Endodermal cell (in vitro differentiated cells): Measurements from ENCODE around the gene GALNT7. TPM values are rescaled to one million over a fixed set of nuclear protein-coding genes. Genes with fewer than 3 reads are reported as not detected.

ENCODE experiments used
- DNase-seq: peaks from one replicate; pipeline ENCODE4 v3.0.0-alpha.2; 2017
- H3K27ac ChIP-seq: 2 replicates; pipeline ENCODE4 v1.5.1; 2013; ENCODE audit warnings: mild to moderate bottlenecking, low read depth, low read length, moderate library complexity
- H3K27me3 ChIP-seq: 2 replicates; pipeline ENCODE4 v1.6.1; 2013; ENCODE audit warnings: mild to moderate bottlenecking, low read length, moderate library complexity; ENCODE audit not compliant: insufficient read depth, control insufficient read depth, poor library complexity, severe bottlenecking
- H3K36me3 ChIP-seq: 2 replicates; pipeline ENCODE4 v1.7.0; 2013; ENCODE audit warnings: mild to moderate bottlenecking, low read length, moderate library complexity; ENCODE audit not compliant: control insufficient read depth, insufficient read depth
- H3K4me1 ChIP-seq: one replicate; pipeline ENCODE4 v1.7.0; 2013; ENCODE audit warnings: low read length; ENCODE audit not compliant: control insufficient read depth, insufficient read depth
- H3K4me3 ChIP-seq: 2 replicates; pipeline ENCODE4 v1.5.1; 2013; ENCODE audit warnings: mild to moderate bottlenecking, low read length, moderate library complexity
- H3K9ac ChIP-seq: 2 replicates; pipeline ENCODE4 v1.6.1; 2013; ENCODE audit warnings: mild to moderate bottlenecking, low read length, moderate library complexity; ENCODE audit not compliant: poor library complexity, severe bottlenecking; ENCODE audit errors: extremely low read depth
- H3K9me3 ChIP-seq: 2 replicates; pipeline ENCODE4 v1.6.1; 2013; ENCODE audit warnings: mild to moderate bottlenecking, low read length, moderate library complexity; ENCODE audit not compliant: control insufficient read depth
- H3K27ac Mint-ChIP-seq: 2 replicates; pipeline ENCODE4 v1.8.0; 2020; ENCODE audit warnings: mixed read lengths
- H3K27me3 Mint-ChIP-seq: 2 replicates; pipeline ENCODE4 v1.8.0; 2021; ENCODE audit warnings: mild to moderate bottlenecking, mixed read lengths; ENCODE audit not compliant: insufficient read depth
- H3K36me3 Mint-ChIP-seq: 2 replicates; pipeline ENCODE4 v1.8.0; 2020; ENCODE audit warnings: low read depth, mixed read lengths
- H3K4me1 Mint-ChIP-seq: 2 replicates; pipeline ENCODE4 v1.8.0; 2020; ENCODE audit warnings: mixed read lengths
- H3K4me3 Mint-ChIP-seq: 2 replicates; pipeline ENCODE4 v1.8.0; 2020; ENCODE audit warnings: mild to moderate bottlenecking, moderate library complexity, mixed read lengths
- H3K9me3 Mint-ChIP-seq: 2 replicates; pipeline ENCODE4 v1.8.0; 2020; ENCODE audit warnings: mild to moderate bottlenecking, mixed read lengths
- WGBS, 2 experiments: methylation state at CpG; one replicate each; pipeline versions ENCODE4 v1.1.5 to v1.1.7; 2013; ENCODE audit warnings: missing lambda C conversion rate in 2 of 2, mixed read lengths in 1 of 2; ENCODE audit not compliant: insufficient coverage in 1 of 2, insufficient read length in 1 of 2; 5-methylcytosine and 5-hydroxymethylcytosine counted together
- total RNA-seq, 2 donors: library from RNA; stranded (reverse); fragmentation: NEBNext Ultra II Directional in 1 of 2; extraction: Animal tissue kit (Norgen Biotek cat#: 25700) in 1 of 2; gene quantifications; 2 replicates in 1 of 2; 3 replicates in 1 of 2; pipeline ENCODE4 v1.2.1, GENCODE V29; 2021
- TF ChIP-seq, protein P1 (sequence below): fragments of 200-600 bp; sonication (generic); conservative IDR thresholded peaks from 2 replicates; pipeline ENCODE4 v1.5.0; 2021; ENCODE audit warnings: antibody characterized with exemption, mild to moderate bottlenecking

The GALNT7 gene
- total RNA-seq, 2 donors from 2014 or later, result 66.1 to 72.1 TPM

DNA sequence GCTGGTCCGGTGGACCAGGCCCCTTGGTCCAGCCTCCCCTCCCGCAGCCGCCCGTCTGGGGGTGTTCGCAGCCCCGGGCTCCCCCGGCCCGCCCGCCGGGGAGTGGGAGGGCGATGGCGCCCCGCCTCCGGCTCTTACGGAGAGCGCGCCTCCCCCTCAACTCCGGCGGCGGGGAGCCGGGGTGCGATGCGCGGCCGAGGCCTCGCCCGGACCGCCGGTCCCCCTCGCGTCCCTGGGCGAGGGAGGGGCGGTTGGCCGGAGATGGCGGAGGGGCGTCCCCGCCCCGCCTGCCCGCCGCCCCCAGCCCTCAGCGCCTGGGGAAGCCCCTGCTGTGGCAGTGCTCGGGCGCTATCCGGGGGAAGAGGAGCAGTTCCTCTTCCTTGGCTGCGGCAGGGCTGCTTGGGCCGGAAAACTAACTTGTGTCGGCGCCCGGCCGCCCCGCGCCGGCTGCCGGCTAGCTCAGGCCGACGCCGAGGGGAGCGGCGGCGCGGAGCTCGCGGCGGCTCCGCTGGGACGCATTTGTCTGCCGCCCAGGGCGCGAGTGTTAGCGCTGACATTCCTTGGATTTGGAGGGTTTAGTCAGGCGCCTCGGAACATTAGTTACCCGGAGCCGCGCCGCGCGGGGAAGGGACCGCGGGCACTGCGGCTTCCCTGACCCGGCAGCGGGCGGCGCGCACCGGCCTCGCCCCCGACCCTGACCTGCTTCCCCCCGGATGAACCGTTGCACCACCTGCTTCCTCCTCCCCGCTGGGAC is 994 bp downstream of the GALNT7 start:
- Mint-ChIP-seq H3K4me3 (peak overlapping the region; percentile 96), H3K9me3 (no peaks in the 10 kb centered on the region), H3K4me1 (peaks cover 38% of the 10 kb centered on the region), H3K27ac (peak overlapping the region; percentile 79), H3K36me3 (peaks cover 3% of the 10 kb centered on the region), H3K27me3 (no peaks in the 10 kb centered on the region)
- no peaks in the 10 kb centered on the region for H3K27me3 ChIP-seq
- peak overlapping the region; percentile 86 for H3K4me3 ChIP-seq
- H3K36me3 ChIP-seq, result no peaks in the 10 kb centered on the region
- TF ChIP-seq, protein P1, sequence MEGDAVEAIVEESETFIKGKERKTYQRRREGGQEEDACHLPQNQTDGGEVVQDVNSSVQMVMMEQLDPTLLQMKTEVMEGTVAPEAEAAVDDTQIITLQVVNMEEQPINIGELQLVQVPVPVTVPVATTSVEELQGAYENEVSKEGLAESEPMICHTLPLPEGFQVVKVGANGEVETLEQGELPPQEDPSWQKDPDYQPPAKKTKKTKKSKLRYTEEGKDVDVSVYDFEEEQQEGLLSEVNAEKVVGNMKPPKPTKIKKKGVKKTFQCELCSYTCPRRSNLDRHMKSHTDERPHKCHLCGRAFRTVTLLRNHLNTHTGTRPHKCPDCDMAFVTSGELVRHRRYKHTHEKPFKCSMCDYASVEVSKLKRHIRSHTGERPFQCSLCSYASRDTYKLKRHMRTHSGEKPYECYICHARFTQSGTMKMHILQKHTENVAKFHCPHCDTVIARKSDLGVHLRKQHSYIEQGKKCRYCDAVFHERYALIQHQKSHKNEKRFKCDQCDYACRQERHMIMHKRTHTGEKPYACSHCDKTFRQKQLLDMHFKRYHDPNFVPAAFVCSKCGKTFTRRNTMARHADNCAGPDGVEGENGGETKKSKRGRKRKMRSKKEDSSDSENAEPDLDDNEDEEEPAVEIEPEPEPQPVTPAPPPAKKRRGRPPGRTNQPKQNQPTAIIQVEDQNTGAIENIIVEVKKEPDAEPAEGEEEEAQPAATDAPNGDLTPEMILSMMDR, result no peak
- 0 to 6% methylated on average over 3 to 92 of the region's 92 CpGs for WGBS, 2 experiments
- H3K9ac ChIP-seq, result peak overlapping the region; percentile 44
- peak overlapping the region; percentile 62 for H3K27ac ChIP-seq
- peak; percentile 86 for DNase-seq
- no peaks in the 10 kb centered on the region for H3K9me3 ChIP-seq
- peaks cover 3% of the 10 kb centered on the region for H3K4me1 ChIP-seq

DNA sequence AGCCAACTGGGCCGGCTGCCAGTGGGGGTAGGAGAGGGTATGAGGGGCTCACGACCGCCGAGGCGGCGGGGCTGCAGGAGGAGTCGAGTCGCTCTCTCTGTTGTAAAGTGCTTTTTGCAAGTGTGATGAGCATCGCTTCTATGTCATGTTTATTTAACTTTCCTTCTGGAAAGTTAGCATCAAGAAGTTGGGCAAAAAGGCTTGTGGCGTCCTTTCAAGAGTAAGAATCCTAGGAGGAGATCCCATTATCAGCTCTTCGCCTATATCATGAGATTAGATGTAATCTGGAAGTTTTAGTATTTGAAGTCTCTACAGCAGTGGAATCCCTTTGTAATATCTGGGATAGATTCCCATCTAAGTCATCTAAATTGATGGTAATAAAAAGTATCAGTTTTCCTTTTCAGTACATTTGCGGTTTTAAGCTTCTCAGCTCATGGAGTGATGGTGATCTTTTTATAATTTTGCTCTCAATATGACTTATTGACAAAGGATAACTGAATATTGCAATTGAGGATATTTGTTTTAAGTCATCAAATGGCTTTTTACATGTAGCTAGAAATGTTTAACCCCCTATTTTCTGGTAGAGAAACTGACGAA is 1.7 kb downstream of the GALNT7 start:
- Histone ChIP-seq H3K4me1 (peaks cover 5% of the 10 kb centered on the region), H3K4me3 (peak overlapping the region; percentile 86), H3K9ac (peak overlapping the region; percentile 44), H3K9me3 (no peaks in the 10 kb centered on the region), H3K36me3 (no peaks in the 10 kb centered on the region), H3K27ac (peak overlapping the region; percentile 62), H3K27me3 (no peaks in the 10 kb centered on the region)
- DNase-seq, result no peak
- 11 to 12% methylated on average over 3 to 13 of the region's 13 CpGs for WGBS, 2 experiments
- H3K36me3 Mint-ChIP-seq, result no peaks in the 10 kb centered on the region
- no peaks in the 10 kb centered on the region for H3K27me3 Mint-ChIP-seq
- H3K4me3 Mint-ChIP-seq, result peak overlapping the region; percentile 96
- peak overlapping the region; percentile 79 for H3K27ac Mint-ChIP-seq
- TF ChIP-seq, protein P1, result no peak
- peaks cover 42% of the 10 kb centered on the region for H3K4me1 Mint-ChIP-seq
- no peaks in the 10 kb centered on the region for H3K9me3 Mint-ChIP-seq

DNA sequence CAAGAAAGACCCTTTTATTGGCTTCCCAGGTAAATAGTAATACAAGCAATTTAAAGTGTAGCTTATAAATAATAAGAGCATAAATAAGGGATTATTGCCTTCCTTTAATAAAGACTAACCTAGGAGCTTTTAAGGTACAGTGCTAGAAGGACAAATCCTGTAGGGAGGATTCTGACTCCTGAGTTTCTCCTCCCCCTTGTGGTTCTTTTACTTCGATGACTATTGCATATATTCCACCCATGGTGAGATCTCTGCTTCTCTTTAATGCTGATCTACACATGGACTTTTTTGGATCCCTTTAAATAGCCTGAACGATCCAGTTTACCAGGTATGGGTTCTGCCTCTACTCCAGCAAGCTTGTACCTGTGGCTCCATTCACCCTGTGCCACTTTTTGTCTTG is 2.5 kb downstream of the GALNT7 start:
- no peaks in the 10 kb centered on the region for H3K27me3 ChIP-seq

More for the DNA sequence above, 2.5 kb downstream of the GALNT7 start:
- H3K27me3 Mint-ChIP-seq, result no peaks in the 10 kb centered on the region
- peak overlapping the region; percentile 96 for H3K4me3 Mint-ChIP-seq
- H3K36me3 Mint-ChIP-seq, result no peaks in the 10 kb centered on the region
- Histone ChIP-seq H3K36me3 (no peaks in the 10 kb centered on the region), H3K27ac (no peak overlapping the region), H3K9me3 (no peaks in the 10 kb centered on the region), H3K4me1 (peaks cover 5% of the 10 kb centered on the region), H3K9ac (no peak overlapping the region), H3K4me3 (peak overlapping the region; percentile 86)
- peaks cover 45% of the 10 kb centered on the region for H3K4me1 Mint-ChIP-seq
- DNase-seq, result no peak
- no peak overlapping the region for H3K27ac Mint-ChIP-seq
- 42 to 58% methylated on average over 2 of the region's 2 CpGs for WGBS, 2 experiments
- H3K9me3 Mint-ChIP-seq, result no peaks in the 10 kb centered on the region
- TF ChIP-seq, protein P1, result peak; percentile 71
